PFSK-1 (cell line): Measurements from ENCODE around the gene TMEM229A.

Experiments used
- POLR2AphosphoS5 ChIP-seq: IDR thresholded peaks from 2 replicates; pipeline ENCODE4 v1.6.1; 2012; ENCODE audit warnings: low read depth, mild to moderate bottlenecking, control low read depth, low read length, moderate library complexity
- TAF1 ChIP-seq: IDR thresholded peaks from 2 replicates; pipeline ENCODE4 v1.6.1; 2012; ENCODE audit warnings: low read length, control low read depth, borderline replicate concordance; ENCODE audit not compliant: insufficient read depth

GRCh38 chr7:124012864-124013263 is 20.0 kb downstream of the TMEM229A start:
- TF ChIP-seq POLR2AphosphoS5 (no peak), TAF1 (no peak)
